ENCODE results near the gene AHCTF1. TPM values are rescaled to one million over a fixed set of nuclear protein-coding genes. Genes with fewer than 3 reads are reported as not detected.

AHCTF1 gene
- total and polyA plus RNA-seq, 8 donors = 5.9 to 49.0 (median 24.5) TPM

DNA sequence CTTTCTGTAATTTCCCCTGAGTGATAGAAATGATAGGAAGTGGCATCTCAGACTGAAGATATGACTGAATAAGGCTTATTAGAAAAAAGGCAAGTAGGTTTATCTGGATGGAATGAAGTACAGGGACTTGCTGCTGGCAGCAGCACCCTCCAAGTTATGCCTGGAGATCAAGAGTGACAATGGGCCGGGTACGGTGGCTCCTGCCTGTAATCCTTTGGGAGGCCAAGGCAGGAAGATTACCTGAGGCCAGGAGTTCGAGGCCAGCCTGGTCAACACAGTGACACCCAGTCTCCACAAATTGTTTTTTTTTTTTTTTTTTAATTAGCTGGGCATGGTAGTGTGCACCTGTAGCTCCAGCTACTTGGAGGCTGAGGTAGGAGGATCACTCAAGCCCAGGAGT, 119.8 kb downstream of the AHCTF1 start:
- Histone ChIP-seq H3K27me3 (no peaks in the 10 kb centered on the region), H3K27ac (no peak overlapping the region), H3K4me1 (no peaks in the 10 kb centered on the region), H3K4me3 (no peak overlapping the region), H3K36me3 (no peaks in the 10 kb centered on the region), H3K9me3 (peaks cover 0 to 4% (median 0%) of the 10 kb centered on the region in 4 donors)
- intact Hi-C loops (cut with DNase I; ENCODE audit: low total_unique reads) = no loop called here
- TF ChIP-seq POLR2AphosphoS5 (IDR thresholded peaks at IDR 0.05) (no peak), POLR2A (IDR thresholded peaks at IDR 0.05) (no peak), CTCF (IDR thresholded peaks at IDR 0.05) (no peak), EP300 (IDR thresholded peaks at IDR 0.05) (no peak)
- DNase-seq = no peak
- 80 to 88% (median 84%) methylated on average over 3 of the region's 3 CpGs for WGBS, 5 donors

DNA sequence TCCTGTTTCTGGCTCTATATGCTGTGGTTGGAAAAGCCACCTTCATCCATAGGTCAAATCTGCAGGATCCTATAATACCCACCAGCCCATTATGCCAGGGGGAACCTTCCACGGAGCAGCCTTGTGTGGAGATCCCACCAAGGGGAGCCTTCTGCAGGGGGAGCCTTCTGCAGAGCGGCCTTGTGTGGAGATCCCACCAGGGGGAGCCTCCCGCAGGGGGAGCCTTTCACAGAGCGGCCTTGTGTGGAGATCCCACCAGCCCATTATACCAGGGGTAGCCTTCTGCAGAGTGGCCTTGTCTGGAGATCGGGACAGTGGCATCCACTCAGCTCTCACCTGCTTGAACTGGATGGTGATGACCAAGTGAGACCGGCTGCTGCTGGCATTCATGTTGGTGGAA, 122.3 kb downstream of the AHCTF1 start:
- TF ChIP-seq POLR2A (IDR thresholded peaks at IDR 0.05) (no peak), CTCF (IDR thresholded peaks at IDR 0.05) (no peak), EP300 (IDR thresholded peaks at IDR 0.05) (no peak), POLR2AphosphoS5 (IDR thresholded peaks at IDR 0.05) (no peak)
- no peak for DNase-seq
- Histone ChIP-seq H3K4me1 (no peaks in the 10 kb centered on the region), H3K4me3 (no peak overlapping the region), H3K27me3 (no peaks in the 10 kb centered on the region), H3K9me3 (peaks cover 0 to 4% (median 0%) of the 10 kb centered on the region in 4 donors), H3K36me3 (no peaks in the 10 kb centered on the region), H3K27ac (no peak overlapping the region)
- intact Hi-C loops (cut with DNase I; ENCODE audit: low total_unique reads) = no loop called here
- WGBS, 5 donors = 87 to 98% (median 93%) methylated on average over 5 to 6 of the region's 6 CpGs

- no peak overlapping the region for H3K4me3 ChIP-seq
- TF ChIP-seq EP300 (IDR thresholded peaks at IDR 0.05) (no peak), POLR2AphosphoS5 (IDR thresholded peaks at IDR 0.05) (no peak), CTCF (IDR thresholded peaks at IDR 0.05) (no peak), POLR2A (IDR thresholded peaks at IDR 0.05) (no peak)
- 62 to 80% (median 77%) methylated on average over 10 of the region's 10 CpGs for WGBS, 5 donors
- H3K27ac ChIP-seq = no peak overlapping the region
- no peaks in the 10 kb centered on the region for H3K36me3 ChIP-seq
- intact Hi-C loops (cut with DNase I; ENCODE audit: low total_unique reads) = no loop called here
- H3K4me1 ChIP-seq = no peaks in the 10 kb centered on the region
- H3K9me3 ChIP-seq = peaks cover 0 to 5% (median 0%) of the 10 kb centered on the region in 4 donors
- H3K27me3 ChIP-seq = no peaks in the 10 kb centered on the region
- DNase-seq = no peak
Observed at GRCh38 chr1:246805135-246805716, 126.5 kb downstream of the AHCTF1 start.

GRCh38 chr1:246803883-246804282, 127.9 kb downstream of the AHCTF1 start:
- no peak for DNase-seq
- H3K9me3 ChIP-seq = peaks cover 0 to 5% (median 0%) of the 10 kb centered on the region in 4 donors
- peaks cover 0 to 3% (median 0%) of the 10 kb centered on the region in 3 donors for H3K27me3 ChIP-seq
- H3K4me3 ChIP-seq = no peak overlapping the region
- intact Hi-C loops (cut with DNase I; ENCODE audit: low total_unique reads) = no loop called here
- no peak for TF ChIP-seq EP300 (IDR thresholded peaks at IDR 0.05)
- no peak overlapping the region for H3K27ac ChIP-seq
- H3K4me1 ChIP-seq = no peaks in the 10 kb centered on the region
- no peaks in the 10 kb centered on the region for H3K36me3 ChIP-seq
- 79 to 92% (median 88%) methylated on average over 5 of the region's 5 CpGs for WGBS, 5 donors

DNA sequence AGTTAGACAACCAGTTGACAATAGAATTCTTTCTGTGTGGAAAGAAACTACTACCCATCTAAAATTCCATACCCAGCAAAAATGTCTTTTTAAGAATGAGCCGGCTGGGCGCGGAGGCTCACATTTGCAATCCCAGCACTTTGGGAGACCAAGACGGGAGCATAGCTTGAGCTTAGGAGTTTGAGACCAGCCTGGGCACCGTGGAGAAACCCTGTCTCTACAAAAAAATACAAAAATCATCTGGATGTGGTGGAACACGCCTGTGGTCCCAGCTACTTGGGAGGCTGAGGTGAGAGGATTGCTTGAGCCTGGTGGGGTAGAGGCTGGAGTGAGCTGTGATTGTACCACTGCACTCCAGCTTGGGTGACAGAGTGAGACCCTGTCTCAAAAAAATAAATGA, 128.4 kb downstream of the AHCTF1 start:
- Histone ChIP-seq H3K4me1 (no peaks in the 10 kb centered on the region), H3K4me3 (no peak overlapping the region), H3K36me3 (no peaks in the 10 kb centered on the region), H3K27me3 (peaks cover 0 to 8% (median 0%) of the 10 kb centered on the region in 3 donors), H3K27ac (no peak overlapping the region), H3K9me3 (peaks cover 0 to 5% (median 0%) of the 10 kb centered on the region in 4 donors)
- 84 to 94% (median 93%) methylated on average over 6 of the region's 6 CpGs for WGBS, 5 donors
- intact Hi-C loops (cut with DNase I; ENCODE audit: low total_unique reads) = no loop called here
- no peak for DNase-seq
- no peak for TF ChIP-seq EP300 (IDR thresholded peaks at IDR 0.05)
- no peak for TF ChIP-seq POLR2A (IDR thresholded peaks at IDR 0.05)
- TF ChIP-seq CTCF (IDR thresholded peaks at IDR 0.05) = no peak
- TF ChIP-seq POLR2AphosphoS5 (IDR thresholded peaks at IDR 0.05) = no peak
